Right renal cortex interstitium (tissue), 3 donors: Measurements from ENCODE around the gene CNR2. TPM values are rescaled to one million over a fixed set of nuclear protein-coding genes. Genes with fewer than 3 reads are reported as not detected.
A peak's percentile ranks its signal among the peaks of the same experiment; 100 is the strongest.
"Not testable (repeated sequence)": the region's sequence is repeated elsewhere in the genome, so short reads cannot be mapped to it uniquely, and the experiment has no call there.

Experiments
- DNase-seq, 3 donors: peaks; one replicate each; pipeline ENCODE4 v3.0.0-alpha.2; 2013; ENCODE audit warnings: low read depth in 3 of 3, low spot score in 2 of 3
- polyA plus RNA-seq, 3 donors: library from polyadenylated mRNA; unstranded; fragments of 120-200 nt; gene quantifications; one replicate each; pipeline ENCODE4 v1.2.1, GENCODE V29; 2013; ENCODE audit not compliant: insufficient read length in 3 of 3

The CNR2 gene
- under 1 TPM; 0.06 to 0.08 (median 0.07) TPM for polyA plus RNA-seq

DNA sequence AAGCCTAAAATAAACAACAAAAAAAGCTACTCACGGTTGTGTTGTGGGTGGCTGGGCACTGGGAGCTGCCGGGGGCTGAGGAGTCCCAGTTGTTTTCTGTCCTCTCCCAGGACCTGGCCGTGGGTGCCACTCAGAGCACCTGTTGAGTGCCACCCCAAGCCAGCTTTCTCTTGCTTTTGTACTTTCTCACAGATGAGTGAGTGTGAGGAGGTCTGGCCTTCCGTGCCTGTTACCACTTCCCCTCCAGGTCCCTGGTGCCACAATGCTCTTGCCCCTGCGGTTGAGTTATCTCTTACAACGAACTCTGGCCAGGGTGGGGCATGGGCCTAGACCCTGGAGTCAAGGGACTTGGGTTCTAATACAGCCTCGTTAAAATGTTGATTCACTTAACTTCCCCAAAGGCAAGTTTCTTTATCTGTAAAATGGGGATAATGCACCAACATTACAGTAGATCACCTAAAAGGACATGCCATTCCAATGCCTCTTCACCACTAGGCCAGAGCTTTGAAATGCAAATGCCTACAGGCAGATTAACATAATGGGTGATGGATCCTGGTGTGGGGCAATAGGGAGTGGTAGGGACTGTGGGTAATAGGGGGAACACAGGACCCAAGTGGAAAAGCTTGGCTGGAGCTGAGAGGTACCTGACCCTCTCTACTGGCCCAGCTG, at the start of gene CNR2:
Gene CNR2 (minus strand): TSS at position 151 of the 669 bp plus-strand sequence. CDS start 37,745 bp downstream, outside the sequence.
- no peak for DNase-seq

DNA sequence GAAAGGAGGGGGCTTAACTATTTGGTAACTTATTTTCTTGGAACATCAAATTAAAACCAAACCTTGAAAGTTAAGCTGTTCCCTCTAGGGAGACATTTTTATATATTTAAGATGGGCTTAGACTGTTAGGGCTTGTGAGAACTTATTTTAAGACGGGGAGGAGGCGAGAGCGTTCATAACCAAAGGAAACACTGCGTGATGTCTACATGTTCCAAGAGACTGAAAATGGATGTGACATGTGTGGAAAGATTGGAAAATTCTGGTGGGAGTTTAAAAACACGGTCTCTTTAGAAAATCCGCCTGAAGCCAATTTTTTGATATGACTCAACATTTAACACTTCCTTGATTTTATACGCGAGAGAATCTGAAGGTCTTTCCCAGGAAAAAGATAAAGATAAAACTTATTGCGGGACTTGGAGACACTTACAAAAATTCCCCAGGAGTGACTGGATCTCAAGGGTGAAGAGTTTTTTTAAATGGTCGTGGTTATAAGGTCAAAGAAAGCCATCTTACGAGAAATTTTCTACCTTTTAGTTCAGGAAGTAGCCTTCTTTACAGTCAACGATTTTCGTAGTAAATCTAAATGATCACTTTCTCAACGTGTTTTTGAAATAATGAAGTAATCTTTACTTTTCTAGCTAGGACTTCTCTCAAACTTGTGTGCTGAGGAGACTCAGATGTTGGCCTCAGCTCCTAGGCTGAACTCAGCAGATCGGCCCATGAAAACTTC, 47.3 kb upstream of the CNR2 start:
- peak in 1 of 3 donors; percentile 29 for DNase-seq

DNA sequence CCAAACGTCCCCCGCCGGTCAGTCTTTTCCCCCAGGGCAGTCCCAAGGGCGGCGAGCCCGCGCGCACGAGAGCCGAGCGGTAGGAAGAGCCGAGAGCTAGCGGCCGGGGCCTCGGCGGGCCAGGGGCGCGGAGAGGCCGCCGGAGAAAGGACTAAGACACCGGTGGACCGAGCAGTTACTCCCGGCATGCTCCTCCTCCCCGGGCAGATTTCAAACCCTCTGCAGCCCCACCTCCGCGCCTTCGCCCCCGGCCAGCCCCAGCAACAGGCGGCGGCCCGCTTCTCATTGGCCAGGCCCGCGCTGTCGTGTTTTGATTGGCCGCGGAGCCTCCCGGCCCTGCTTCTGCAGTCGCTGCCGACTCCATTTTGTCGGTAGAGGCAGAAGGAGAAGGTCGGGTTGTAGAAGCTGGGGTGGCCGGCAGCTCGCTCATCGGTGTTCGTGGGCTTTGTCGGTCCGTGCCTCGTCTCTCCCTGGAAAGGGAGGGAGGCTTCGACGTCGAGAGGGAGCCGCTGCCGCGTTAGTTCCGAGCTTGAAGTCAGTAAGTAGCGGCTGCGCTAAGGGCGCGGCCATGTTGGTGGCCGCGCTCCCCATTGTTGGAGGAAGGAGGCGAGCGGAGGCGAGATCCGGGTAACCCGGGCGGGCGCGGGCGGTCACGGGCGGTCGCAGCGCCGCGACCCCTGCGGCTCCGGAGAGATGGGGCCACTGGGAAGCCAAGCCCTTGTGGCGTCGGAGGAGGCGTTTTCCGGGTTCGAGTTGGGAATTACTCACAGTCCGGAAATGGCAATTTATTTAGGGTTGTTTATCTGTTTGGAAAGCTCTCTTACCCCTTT, 46.5 kb upstream of the CNR2 start, which contains the start of gene PNRC2:
Gene PNRC2 (plus strand): TSS at position 368 of the 830 bp plus-strand sequence. CDS start 1,630 bp downstream, outside the sequence.
- DNase-seq, result peak; percentile 89 to 94 (median 90)

DNA sequence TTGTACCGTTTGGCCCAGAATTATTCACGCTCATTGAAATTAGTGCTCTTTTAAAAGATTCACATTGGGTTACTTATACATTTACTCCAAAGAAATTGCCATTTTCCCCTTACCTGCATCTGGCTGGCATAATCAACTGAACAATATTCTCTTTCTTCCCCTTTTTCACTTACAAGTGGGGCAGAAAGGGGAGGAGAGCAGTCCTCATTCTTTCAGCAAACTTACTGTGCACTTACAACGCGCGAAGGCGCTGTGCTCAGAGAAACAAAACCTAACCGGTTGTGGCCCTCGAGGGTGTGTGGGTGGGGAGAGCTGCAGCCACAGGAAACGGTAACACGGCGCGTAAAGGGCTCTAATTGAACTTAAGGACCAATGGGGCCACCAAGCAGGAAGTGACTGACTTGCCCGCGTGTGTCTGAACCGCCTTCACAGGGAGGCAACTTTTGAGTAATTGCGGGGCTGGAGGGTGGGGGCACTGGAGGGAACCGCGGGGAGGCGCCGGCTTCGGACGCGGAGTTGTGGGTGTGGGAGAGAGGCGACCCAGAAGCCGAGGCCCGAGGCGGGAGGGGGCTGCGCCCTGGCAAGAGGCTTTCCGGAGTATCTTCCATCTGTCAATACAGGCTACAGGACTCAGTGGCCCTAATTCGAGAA, 45.8 kb upstream of the CNR2 start:
- DNase-seq, result peak; percentile 72 to 81 (median 74)

DNA sequence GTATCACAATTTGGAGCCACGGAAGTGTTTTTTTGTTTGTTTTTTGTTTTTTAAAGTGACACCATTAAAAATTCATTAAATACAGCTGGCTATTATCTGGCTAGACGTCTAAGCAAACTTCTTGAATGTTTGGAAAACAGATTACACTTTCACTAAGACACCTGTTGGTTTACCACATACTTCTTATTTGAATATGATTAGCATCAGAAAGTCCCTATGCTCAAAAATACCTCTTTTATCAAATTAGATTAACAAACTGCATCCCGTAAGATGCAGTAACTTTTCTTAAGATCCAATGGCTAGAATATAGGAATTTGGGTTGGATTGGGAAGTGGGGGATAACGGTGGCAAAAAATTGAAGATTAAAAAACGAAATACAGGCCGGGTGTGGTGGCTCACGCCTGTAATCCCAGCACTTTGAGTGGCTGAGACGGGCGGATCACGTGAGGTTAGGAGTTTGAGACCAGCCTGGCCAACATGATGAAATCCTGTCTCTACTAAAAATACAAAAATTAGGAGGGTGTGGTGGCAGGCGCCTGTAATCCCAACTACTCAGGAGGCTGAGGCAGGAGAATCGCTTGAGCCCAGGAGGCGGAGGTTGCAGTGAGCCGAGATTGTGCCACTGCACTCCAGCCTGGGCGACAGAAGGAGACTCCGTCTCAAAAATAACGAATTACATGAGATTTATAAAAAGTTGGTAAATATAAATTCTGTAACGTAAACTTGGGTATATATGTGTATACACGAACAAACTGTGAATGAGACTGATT, 45.1 kb upstream of the CNR2 start:
- not testable (repeated sequence) for DNase-seq

DNA sequence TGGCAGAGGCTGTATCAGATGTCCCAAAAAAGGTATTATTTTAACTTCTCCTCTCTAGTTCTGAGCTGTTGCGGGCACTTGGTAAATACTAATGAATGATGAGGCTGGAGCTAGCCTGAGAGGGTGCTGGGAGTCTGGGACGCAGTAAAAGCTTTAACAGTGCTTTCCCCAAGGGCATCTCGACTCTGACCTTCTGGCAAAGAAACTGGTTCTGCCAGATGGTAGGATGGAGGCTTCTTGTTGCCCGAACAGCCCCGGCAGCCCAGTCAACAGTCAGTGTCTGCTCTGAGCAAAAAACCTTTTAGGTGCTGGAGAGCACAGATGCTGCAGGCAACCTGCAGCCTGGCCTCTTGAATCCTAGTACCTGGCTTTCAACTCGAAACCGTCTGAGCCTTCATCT, 43.9 kb upstream of the CNR2 start:
- DNase-seq, result no peak

DNA sequence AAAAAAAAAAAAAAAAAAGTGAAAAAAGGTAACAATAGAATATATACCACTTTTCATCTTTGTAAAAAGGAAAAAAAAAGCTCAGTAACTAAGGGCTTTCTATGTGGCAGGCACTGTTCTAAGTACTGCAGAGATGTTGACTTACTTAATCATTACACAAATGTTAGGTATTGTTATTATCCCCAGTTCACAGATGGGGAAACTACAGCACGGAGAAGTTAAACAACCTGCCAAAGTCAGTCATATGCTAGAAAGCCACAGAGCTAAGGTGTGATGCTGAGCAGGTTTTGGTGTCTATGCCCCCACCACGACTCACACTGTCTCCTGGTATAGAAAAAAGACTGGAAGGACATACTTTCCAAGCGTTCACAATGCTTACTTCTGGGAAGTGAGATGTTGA, 39.9 kb upstream of the CNR2 start:
- no peak for DNase-seq

DNA sequence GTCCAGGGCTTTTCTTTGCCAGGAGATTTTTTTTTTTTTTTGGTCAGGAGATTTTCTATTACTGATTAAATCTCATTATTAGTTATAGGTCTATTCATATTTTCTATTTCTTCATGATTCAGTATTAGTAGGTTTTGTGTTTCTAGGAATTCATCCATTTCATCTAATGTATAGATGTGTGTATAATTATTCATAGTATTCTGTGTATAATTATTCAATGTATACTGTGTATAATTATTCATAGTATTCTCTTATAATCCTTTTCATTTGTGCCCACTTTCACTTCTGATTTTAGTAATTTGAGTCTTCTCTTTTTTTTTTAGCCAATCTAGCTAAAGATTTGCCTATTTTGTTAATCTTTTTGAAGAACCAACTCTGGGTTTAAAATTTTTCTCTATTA, 34.2 kb upstream of the CNR2 start:
- DNase-seq, result no peak

DNA sequence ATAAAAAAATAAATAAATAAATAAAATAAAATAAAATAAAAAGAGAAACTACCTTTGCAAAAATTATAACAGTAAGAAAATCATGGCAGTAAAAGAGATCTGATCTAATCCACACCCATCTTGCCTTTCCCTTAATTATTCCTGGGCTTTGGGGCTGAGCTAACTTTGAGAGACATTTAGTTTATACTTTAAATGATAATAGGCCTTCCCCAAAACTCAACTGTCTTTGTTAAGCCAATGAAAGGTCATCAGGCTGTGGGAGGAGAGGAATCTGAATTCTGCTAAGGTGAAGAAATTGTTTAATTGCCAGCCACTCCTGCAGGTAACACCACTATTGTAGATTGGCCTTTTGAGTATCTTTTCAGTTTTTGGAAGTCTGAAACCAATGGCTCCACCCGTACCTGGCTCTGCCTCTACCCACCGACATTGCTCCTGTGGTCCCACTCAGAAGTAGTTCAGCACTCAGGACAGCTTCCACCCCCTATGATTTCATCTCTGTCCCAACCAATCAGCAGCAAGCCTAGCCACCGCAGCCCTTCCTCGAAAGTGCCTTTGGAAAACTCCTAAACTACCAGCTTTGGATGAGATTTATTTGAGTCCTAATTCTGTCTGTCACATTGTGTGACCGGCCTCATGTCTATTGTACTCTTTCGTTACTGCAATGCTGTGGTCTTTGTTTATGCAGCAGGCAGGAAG, 23.5 kb upstream of the CNR2 start:
- DNase-seq, result no peak

DNA sequence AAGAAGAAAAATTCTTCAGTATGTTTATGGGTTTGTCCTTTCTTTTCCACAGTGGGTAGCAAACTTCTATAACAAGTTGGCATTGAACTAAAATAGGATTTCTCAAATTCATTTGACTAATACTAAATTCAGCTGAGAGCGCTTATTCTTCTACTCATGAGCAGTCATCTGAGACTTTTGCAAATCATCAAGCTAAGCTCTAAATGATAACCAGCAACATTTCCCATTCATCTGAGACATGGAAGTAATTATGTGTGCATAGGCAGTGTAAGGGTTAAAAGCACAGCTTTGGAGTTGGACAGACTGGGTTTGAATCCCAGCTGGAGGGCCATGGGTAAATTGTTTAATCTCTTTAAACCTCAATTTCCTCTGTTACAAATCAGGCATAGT, 18.3 kb upstream of the CNR2 start:
- no peak for DNase-seq

DNA sequence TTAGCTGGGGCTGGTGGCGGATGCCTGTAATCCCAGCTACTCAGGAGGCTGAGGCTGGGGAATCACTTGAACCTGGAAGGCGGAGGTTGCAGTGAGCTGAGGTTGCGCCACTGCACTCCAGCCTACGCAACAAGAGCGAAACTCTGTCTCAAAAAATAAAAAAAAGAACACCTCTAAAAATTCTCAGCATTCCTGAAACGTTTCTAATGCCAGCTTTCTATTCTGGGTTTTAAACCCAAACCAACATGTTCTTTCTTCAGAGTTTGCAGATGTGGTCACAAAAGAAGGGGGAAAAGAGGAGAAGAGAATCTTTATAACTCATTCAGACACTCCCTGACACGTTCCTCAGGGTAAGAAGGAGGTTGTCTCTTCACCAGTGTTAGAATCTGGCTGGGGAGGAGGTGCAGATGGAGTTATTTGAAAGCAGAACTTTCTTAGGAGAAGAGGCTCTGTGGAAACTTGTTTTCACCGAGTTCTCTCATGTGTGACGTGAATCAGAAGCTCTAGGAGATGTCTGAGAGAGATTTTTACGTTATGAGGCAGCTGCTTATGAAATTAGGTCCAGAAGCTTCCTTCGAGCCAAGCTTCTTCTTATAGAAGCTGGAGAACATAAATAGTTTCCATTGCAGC, 17.8 kb upstream of the CNR2 start:
- DNase-seq, result no peak

DNA sequence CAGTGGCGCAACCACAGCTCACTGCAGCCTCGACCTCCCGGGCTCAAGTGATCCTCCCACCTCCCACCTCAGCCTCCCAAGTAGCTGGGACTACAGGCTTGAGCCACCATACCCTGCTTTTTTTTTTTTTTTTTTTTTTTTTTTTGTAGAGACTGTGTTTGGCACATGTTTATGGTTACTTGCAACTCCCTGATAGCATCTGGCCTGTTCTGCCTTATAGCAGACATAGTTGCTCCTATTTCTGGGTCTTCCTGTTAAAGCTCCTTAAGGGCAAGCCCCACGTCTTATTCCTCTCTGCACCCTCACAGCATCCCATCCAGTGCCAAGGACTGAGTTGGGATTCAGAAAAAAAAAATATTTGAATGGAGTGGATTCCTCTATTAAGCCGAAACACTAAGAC, 17.1 kb upstream of the CNR2 start:
- no peak for DNase-seq

DNA sequence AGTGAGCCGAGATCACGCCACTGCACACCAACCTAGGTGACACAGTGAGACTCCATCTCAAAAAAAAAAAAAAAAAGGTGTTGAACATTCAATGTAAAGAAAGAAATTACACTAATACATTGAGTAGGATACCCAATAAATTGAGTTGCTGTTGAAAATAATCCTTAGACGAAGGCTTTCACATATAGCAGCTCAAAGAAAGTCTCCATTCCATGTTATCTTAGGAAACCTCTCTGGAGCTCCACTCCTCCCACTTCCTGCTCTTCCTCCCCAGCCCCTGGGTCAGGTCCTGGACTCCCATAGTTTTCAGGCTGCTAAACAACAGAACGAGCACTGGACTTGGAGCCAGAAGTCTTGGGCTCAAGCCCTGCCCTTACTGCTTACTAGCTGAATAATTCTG, 15.6 kb upstream of the CNR2 start:
- DNase-seq, result no peak

DNA sequence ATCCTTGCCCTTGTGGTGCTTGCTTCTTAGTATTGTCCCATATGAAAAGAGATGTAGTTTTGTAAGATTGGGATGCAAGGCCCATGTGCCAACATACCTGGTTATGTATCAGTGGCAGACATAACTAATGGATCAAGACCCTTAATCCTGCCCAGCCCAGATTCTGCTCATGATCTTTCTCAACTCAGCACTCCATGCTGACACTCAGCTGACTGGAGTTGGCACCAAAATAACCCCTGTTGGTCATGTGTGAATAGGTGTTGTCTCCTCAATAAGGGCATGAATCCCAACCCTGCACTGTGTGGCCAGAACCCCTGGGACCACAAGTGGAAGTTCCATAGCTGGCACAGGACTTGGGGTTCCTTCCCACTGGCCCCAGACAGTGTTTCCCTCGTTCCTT, 13.9 kb upstream of the CNR2 start:
- DNase-seq, result no peak

DNA sequence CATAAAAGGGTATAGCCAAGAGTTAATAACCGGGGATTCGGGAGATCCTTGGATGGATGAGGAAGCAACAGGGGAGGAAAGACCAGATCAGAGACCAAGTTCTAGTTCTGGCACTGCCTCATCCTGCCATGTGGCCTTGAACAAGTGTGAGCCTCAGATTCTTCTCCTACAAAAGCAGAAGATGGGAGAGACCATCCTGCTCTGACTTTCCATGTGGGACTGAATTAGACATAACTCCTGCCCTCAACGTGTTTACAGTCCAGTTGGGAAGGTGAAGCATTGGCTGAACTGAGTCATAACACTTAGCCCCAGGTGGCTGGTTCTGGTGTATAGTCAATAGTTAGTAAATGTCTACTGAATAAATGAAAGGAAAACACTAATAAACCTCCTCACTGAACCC, 12.1 kb upstream of the CNR2 start:
- no peak for DNase-seq

DNA sequence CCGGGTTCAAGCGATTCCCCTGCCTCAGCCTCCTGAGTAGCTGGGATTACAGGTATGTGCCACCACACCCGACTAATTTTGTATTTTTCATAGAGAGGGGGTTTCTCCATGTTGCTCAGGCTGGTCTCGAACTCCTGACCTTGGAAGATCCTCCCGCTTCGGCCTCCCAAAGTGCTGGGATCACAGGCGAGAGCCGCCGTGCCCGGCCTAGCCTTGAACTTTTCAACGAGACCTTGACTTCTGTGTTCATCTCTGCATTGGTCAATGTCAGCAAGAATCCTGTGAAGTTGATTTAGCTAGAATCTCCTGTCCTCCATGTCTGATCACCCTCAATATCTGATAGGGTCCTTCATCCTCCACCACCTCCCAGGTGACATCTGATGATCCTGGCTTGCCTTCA, 11.4 kb upstream of the CNR2 start:
- DNase-seq, result no peak

DNA sequence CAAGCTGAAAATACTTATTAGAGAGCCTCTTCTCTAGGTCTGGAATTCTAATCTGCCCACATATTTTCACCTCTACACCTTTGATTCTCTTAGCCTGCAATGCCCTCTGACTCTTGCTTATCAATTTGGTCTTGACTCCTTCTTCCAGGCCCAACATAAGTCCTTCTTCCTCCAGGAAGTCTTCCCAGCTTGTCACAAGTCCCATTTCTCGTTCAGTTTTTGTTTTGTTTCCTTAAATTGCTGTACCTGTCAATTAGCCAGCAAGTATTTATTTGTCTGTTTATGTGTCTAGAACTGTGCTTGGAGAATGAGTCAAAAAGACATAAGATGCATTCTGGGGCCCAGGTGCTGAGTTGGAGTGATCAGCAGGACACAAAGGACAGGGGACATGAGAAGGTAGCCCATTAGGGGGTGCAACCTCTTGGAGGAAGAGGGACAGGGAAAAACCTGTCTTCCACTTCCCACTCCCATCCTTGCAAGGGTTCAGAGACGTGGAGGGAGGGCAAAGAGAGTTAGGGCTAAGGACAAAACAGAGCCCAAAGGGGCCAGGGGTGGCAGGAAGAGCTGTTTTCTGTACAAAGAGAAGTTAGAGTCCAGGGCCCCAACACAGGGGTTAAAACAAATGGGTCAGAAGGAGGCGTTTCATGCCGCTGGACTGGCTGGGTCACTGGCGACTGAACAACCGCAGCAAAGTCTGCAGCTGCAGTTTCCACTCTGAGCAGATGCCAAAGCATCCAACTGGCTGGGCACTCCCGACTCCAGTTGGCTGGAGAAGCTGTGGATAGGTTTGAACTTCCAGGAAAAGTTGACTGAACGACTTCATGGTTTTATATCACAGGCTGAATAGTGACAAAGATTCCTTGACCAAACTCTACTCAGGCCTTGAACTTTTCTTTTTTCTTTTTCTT, 10.7 kb upstream of the CNR2 start:
- DNase-seq, result no peak
